ENCODE results near the gene CCSER1.

CCSER1 gene

DNA sequence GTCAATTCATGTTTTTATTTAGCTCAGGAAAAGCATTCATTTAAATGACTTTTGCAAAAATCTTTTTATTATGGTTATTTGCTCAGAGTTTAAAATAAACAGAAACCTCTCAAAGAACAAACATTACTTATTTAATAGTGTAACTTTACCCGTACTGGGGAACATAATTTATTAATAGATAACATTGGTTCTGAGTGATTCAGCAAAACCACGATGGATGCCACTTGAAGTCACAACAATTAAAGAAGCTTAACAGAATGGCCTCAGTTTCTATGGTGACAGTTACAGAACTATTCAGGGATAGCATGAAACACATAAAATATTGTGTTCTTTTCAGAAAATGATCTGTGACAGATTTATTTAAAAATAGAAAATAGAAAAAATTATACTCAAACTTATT lies 368.7 kb downstream of the CCSER1 start:
- no peak for DNase-seq (ENCODE audit: low read depth)
- H3K4me3 ChIP-seq (ENCODE audit: low read depth, low read length), result no peak overlapping the region

DNA sequence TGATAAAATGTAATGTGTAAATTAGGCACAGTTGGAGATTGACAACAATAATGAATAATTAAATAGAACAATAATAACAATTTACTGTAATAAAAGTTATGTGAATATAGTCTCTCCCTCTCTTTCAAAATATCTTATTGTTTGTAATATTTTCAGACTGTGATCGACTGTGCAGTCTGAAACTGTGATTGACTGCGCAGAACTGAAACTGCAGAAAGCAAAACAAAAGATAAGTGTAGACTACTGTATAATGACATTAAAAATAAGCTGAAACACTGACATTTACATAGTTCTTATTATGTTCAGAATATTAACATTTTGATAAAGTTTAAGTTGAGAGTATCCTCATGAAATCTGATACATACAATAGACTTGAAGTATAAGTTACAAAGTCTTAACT lies 371.0 kb downstream of the CCSER1 start:
- no peak for DNase-seq (ENCODE audit: low read depth)
- H3K4me3 ChIP-seq (ENCODE audit: low read depth, low read length), result no peak overlapping the region

DNA sequence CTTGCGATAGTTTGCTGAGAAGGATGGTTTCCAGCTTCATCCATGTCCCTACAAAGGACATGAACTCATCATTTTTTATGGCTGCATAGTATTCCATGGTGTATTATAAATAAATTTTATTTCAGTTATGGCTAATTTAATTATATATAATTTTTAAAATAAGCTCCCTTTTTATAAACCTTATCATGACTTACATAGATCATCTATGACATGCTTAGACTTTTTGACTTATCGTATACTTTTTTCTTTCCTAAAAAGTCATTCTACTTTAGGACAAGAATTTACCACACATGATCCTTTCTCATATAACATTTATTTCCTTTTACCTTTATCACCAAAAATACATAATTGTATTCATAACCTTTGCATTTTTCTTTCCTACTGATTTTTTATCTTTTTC lies 376.5 kb downstream of the CCSER1 start:
- no peak overlapping the region for H3K4me3 ChIP-seq (ENCODE audit: low read depth, low read length)
- no peak for DNase-seq (ENCODE audit: low read depth)

DNA sequence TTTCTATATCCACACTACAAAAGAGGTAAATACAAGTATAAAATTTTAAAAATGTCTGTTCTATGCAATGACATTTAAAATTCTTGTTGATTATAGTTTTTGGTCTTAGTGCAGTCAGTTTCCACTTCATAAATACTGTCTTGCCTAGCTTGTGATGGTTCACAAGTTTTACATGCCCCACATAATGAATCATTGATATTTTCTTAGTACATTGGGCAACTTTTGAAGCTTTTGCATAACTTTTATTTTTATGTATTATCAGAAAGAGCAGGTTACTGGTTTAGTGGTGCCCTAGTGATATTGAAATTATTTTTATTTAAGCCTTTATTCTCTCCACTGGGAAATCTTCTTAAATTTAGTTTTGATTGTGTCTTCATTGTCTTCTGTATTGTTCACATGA lies 388.0 kb downstream of the CCSER1 start:
- no peak for DNase-seq (ENCODE audit: low read depth)
- H3K4me3 ChIP-seq (ENCODE audit: low read depth, low read length), result no peak overlapping the region

DNA sequence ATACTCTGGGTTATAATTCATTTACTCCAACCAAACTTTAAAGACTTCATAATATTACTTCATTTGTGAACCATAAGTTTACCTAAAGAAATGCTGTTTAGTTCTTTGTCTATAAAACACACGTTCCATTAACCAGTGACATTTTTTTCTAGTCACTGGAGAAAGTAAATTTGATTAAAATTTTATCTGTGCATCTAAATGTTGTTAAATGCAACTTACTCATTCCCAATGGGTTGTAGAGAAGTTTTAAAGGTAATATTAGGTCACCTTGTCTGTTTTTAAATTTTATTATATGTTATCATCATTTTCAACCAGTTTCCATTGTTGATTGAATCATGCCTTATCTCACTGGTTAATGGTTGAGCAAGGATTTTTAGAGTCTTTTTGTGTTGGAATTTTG lies 401.4 kb downstream of the CCSER1 start:
- no peak overlapping the region for H3K4me3 ChIP-seq (ENCODE audit: low read depth, low read length)
- DNase-seq (ENCODE audit: low read depth), result no peak

DNA sequence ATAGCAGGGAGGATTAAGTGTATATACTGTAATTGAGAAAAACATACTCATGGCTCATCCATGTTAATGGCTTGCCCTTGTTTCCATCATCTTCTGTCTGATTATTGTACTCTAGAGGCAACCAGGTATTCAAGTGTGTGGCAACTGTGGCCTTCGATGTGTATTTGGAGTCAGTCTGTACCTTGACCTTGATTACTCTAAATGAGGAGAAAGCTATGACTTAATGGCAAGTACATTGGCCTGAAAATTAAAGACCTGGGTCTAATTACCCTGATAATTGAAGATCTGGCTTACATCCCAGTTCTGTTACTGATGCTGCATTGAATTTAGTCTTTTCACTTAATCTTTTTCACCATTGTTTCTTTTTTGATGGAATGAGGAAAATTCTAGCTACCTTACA lies 409.2 kb downstream of the CCSER1 start:
- no peak overlapping the region for H3K4me3 ChIP-seq (ENCODE audit: low read depth, low read length)
- DNase-seq (ENCODE audit: low read depth), result no peak

DNA sequence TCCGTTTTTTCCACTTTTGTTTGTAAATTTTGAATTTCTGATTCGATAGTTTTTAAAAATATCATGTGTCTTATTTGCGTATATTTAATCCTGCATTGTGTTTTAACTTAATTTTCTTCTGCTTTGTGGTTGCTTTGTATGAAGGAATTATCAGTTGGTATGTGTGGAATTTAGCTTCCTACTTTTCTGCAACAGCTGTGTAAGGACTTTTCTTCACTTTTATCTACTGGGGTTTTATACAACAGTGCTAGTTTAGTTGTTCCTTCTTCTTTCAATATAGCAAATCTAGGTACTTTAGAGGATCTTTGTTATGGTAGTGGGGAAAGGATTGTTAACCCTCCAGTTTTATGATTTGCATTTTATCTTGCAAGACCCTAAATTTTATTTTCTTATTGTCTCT lies 410.3 kb downstream of the CCSER1 start:
- no peak overlapping the region for H3K4me3 ChIP-seq (ENCODE audit: low read depth, low read length)

DNA sequence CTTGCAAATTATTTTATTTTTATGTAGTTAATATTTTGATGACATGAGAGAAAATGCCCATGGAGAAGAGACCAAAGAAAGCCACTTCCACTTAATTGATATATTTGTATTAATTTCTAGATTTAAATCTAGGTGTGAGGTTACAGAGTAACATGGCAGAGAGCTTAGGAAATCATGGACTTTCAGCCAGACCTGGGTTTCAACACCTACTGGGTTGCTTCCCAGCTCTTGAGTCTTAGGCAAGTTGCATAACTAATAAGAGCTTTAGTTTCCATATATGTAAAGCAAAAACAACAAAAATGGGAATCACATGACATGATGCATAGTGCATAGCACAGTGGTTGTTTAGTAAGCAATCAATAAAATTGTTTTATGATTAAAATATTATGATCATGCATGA lies 413.3 kb downstream of the CCSER1 start:
- DNase-seq (ENCODE audit: low read depth), result no peak
- no peak overlapping the region for H3K4me3 ChIP-seq (ENCODE audit: low read depth, low read length)

More for the DNA sequence above, 410.3 kb downstream of the CCSER1 start:
- no peak for DNase-seq (ENCODE audit: low read depth)

DNA sequence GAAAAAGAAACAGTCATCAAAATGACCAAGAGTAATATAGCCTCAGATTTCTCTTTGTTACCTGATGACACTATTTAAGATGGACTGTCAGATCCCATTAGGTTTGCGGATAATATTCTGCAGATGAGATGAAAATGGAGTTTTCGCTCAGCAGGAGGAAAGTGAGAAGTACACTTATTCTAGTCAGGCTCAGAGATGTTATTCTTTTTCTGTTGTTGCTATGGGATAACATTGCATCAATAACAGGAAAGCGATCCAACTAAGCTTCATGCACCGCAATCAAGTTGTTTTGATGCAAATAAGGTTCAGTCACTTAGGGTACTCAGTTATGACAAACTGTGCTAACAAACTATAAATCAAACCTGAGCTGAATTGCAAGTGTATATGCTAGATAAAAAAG lies 415.0 kb downstream of the CCSER1 start:
- DNase-seq (ENCODE audit: low read depth), result no peak
- H3K4me3 ChIP-seq (ENCODE audit: low read depth, low read length), result no peak overlapping the region

DNA sequence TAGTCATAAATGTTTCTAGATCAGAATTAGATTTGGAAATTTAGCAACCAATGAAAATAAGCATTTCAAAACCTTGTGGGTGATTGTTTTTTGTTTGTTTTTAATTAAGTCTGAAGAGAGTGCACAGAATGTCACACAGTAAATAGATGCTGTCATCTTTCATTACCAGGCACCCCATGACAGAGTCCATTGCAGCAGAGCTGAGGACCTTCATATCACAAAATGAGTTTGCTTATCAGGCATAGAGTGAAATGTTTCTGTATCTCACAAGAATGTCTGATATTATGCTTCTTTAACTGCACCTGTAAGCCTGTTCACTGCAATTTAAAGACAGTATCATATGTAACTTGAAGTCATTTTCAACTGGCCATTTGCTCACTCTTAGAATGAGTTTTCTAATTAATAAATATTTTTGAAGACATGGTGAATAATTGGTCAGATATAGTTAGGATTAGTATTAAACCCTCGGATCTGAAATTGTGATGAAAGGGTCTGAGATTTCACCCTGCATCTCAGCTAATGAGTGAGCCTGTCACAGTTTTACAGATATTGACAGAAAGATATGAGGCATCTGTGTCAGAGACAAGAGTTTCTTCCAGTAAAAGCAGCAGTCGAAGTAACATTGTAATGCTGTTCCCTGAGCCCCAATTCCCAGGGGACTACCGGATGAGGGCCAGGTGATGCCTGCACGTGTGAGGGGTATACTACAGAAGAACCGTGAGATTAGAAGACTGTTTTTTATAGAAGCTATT lies 416.4 kb downstream of the CCSER1 start:
- no peak for DNase-seq (ENCODE audit: low read depth)
- H3K4me3 ChIP-seq (ENCODE audit: low read depth, low read length), result no peak overlapping the region

DNA sequence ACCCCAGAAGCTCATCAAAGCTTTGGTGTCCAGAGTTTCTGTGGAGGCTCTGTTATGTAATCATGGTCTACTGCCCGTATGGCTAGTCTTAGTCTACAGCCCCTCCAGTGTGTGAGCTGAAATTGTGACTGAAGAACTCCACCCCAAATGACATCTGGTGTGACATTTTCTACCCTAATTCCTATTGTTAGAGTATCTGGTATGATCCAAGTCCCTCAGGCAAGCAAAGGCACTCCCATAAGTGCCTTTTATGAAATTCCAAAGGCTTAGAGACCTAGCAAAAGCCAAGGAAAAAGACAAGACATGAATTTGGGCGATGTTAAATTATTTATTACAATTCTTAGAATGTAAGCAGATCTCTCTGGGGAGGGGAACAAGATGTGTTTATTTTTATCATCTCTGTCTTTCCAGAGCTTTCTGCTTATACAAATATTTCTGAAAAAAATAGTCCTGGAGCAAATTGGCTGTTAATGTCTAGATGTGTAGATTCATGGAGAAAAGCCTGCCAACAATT lies 417.4 kb downstream of the CCSER1 start:
- no peak overlapping the region for H3K4me3 ChIP-seq (ENCODE audit: low read depth, low read length)
- no peak for DNase-seq (ENCODE audit: low read depth)

DNA sequence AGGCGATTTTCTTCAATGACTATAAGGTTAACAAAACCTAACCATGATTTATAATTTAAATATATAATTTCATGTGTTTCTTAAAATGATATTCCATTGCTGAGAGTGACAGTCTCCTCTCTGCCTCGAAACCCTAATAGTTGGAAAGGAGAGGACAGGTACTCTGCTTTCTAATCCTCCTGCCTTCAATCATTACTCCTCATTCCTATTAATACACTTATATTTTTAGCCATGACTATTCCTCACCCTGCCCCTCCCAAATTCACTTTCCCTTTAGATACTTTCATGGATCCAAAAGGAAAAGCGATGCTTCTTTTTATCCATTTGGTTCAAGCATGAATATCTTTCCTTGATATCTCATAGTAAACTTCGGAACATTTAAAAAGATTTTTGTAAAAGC lies 418.2 kb downstream of the CCSER1 start:
- no peak for DNase-seq (ENCODE audit: low read depth)
- H3K4me3 ChIP-seq (ENCODE audit: low read depth, low read length), result no peak overlapping the region

DNA sequence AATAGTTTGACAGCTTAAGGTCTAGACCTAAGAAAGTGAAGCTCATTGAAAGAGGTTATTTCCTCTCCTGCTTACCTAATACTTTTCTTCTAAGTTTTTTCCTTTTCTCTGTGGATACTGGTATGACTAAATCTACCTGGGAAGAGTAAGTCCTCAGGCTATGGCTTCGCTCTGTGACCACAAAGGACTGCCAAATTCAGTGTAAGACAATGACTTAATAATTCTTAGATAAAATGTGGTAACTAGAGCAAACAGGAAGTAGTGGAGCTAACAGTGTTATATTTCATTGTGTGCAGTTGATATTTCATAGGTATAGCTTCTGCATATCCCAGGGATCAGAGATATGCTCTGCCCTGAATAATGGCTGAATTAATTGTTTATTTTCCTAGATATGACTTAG lies 418.9 kb downstream of the CCSER1 start:
- DNase-seq (ENCODE audit: low read depth), result no peak
- no peak overlapping the region for H3K4me3 ChIP-seq (ENCODE audit: low read depth, low read length)

DNA sequence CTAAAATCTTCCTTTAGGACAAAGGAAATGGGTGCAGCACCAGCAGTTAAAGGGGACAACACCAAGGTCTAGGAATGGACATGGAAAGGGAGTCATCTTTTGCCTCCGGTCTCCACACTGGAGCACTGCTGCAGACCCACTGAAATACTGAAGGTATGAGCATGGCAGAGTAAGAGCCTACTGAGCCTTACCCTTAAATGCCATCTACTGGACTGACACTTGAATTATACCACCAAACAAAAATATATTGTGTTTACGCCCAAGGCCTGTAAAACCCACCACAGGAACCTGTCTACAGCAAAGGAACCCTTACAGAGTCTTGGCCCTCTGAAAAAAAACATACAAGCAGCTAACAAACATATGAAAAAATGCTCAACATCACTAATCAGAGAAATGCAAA lies 443.4 kb downstream of the CCSER1 start:
- no peak for DNase-seq (ENCODE audit: low read depth)
- no peak overlapping the region for H3K4me3 ChIP-seq (ENCODE audit: low read depth, low read length)

DNA sequence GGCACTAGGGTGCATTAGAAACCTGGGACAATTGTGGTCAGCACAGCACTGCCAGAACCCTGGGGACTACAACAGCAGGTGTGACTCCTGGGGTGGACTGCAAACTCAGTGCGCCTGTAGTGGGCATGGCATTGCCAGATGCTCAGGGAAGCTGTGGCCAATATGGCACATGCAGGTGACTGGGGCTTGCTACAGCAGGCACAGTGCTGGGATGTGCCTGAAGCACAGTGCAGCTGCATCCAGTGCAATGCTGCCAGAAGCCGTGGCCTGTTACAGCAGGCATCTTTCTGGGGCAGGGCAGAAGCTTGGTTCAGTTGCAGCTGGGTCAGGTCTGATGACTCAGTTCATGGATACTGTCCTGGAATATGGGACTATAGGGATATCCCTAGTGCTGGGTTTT lies 445.8 kb downstream of the CCSER1 start:
- no peak overlapping the region for H3K4me3 ChIP-seq (ENCODE audit: low read depth, low read length)
- DNase-seq (ENCODE audit: low read depth), result no peak

DNA sequence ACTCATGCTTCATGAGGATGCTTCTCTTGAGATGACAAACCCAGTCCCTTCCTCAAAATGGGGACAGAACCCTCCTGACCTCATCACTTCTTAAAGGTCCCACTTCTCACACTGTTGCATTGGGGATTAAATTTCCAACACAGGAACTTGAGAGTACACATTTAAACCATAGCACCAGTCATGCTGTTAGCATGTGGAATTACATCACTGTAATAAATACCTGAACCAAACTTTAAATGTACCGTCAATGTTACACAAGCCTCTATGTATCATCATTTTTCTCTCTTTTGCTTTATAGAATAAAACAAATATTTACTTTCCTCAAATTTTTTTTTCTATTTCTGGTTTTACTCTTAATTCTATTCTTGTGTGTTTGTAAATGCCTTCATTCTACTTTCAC lies 448.2 kb downstream of the CCSER1 start:
- H3K4me3 ChIP-seq (ENCODE audit: low read depth, low read length), result no peak overlapping the region

DNA sequence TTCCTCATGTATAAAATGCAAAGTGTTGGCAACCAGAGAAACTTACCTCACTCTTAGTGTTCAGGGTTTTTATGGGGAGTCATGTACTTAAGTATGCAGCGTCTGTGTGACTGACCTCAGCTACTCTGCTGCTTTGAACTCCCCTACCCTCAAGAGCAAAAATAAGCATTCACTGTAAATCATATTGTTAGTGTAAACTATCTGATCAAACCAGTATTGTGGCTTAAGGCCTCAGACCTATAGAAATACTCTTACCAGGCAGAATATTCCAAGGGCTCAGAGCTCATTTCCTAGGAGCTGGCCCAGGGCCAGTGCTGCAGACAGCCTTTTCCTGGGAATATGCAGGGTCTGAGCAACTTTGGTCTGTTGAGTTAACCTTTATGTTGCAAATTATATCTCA lies 453.1 kb downstream of the CCSER1 start:
- H3K4me3 ChIP-seq (ENCODE audit: low read depth, low read length), result no peak overlapping the region
- DNase-seq (ENCODE audit: low read depth), result no peak

More for the DNA sequence above, 448.2 kb downstream of the CCSER1 start:
- DNase-seq (ENCODE audit: low read depth), result no peak

DNA sequence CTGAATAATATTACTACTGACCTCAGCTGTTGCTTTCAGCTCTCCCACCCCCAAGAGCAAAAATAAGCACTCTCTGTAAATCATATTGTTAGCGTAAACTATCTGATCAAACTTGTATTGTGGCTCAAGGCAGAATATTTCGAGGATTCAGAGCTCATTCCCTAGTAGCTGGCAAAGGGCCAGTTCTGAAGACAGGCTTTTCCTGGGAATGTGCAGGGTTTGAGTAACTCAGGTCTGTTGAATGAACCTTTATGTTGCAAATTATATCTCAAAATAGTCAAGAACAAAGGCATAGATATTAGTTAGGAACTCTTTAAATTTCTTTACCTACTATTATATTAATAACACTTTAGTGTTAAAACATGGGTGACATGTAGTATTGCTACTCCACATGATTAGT lies 454.9 kb downstream of the CCSER1 start:
- no peak overlapping the region for H3K4me3 ChIP-seq (ENCODE audit: low read depth, low read length)
- no peak for DNase-seq (ENCODE audit: low read depth)

DNA sequence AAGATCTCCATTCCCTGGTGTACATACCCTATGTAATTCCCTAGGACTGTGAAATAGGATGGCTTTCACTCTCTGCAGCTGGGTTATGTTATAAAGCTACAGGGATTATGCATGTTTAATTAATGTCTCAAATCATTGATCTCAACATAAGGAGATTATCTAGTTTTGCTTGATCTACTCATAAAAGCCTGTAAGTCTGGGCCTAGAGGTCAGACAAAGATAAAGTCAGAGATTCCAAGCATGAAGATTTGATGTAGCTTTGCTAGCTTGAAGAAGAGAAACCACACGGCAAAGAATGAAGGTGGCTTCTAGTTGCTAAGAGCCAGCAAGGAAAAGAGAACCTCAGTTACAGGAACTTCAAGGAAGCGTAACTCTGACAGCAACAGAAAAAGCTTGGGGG lies 456.9 kb downstream of the CCSER1 start:
- no peak for DNase-seq (ENCODE audit: low read depth)
- no peak overlapping the region for H3K4me3 ChIP-seq (ENCODE audit: low read depth, low read length)

DNA sequence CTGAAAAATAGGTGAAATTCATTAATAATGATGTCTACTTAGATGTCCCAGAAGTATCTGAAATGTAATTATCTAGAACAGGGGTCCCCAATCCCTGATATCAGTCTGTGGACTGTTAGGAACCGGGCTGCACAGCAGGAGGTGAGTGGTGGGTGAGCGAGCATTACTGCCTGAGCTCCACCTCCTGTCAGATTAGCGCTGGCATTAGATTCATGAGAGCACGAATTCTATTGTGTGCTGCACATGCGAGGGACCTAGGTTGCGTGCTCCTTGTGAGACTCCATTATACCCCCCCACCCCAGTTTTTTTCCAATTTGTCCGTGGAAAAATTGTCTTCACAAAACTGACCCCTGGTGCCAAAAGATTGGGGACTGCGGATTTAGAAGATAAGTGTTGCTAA lies 458.8 kb downstream of the CCSER1 start:
- no peak for DNase-seq (ENCODE audit: low read depth)
- H3K4me3 ChIP-seq (ENCODE audit: low read depth, low read length), result no peak overlapping the region

DNA sequence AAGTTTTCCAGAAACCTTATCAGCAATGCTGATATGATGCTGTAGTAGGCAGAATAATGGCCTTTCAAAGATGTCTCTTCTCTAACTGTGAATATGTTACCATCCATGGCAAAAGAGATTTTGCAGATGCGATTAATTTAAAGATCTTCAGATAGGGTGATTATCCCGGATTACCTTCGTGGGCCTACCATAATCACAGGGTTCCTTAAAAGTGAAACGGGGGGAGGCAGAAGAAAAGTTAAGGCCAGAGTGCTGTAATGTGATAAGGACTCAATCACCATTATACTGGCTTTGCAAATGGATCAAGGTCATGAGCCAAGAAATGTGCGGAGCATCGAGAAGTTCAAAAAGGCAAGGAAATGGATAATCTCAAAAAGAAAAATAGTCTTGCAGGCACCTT lies 459.6 kb downstream of the CCSER1 start:
- H3K4me3 ChIP-seq (ENCODE audit: low read depth, low read length), result no peak overlapping the region
- DNase-seq (ENCODE audit: low read depth), result no peak

DNA sequence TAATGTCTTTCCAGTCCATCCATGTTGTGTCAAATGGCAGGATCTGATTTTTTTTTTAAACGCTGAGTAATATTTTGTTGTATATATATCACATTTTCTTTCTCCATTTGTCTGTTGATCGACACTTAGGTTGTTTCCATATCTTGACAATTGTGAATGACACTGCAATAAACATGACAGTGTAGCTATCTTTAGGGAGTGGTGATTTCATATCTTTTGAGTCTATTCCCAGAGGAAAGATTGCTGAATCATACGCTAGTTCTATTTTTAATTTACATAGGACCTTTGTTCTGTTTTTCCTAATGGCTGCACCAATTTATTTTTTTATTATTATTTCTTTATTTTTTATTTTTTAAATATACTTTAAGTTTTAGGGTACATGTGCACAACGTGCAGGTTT lies 470.7 kb downstream of the CCSER1 start:
- DNase-seq (ENCODE audit: low read depth), result no peak
- H3K4me3 ChIP-seq (ENCODE audit: low read depth, low read length), result no peak overlapping the region

All from skeletal muscle cell (primary cell).